Natural killer cell treated with Interleukin-12 subunit alpha and Interleukin-12 subunit beta and Interleukin-15 and Interleukin-18, amount 100 ng/mL, for 72 hours (primary cell): Measurements from ENCODE around the gene UHRF2. TPM values are rescaled to one million over a fixed set of nuclear protein-coding genes. Genes with fewer than 3 reads are reported as not detected.
"Not testable (repeated sequence)": the region's sequence is repeated elsewhere in the genome, so short reads cannot be mapped to it uniquely, and the experiment has no call there.

Experiments used
- ATAC-seq, 2 donors: fragments of 150-1000 bp; cut with Tn5 transposase in 1 of 2; sonication (Bioruptor Pico), chemical (Tn5 transposase) in 1 of 2; 2 replicates each; pipeline ENCODE4 v1.10.0; 2021
- DNase-seq: peaks from one replicate; pipeline ENCODE4 v3.0.0; 2022; ENCODE audit warnings: low spot score
- H3K27ac Mint-ChIP-seq, 2 donors: 1 replicate in 1 of 2; 2 replicates in 1 of 2; pipeline ENCODE4 v1.8.0; 2022; ENCODE audit warnings: mixed read lengths in 2 of 2, mild to moderate bottlenecking in 1 of 2, moderate library complexity in 1 of 2
- H3K27me3 Mint-ChIP-seq, 2 donors: 1 replicate in 1 of 2; 2 replicates in 1 of 2; pipeline ENCODE4 v1.8.0; 2022; ENCODE audit warnings: mixed read lengths in 2 of 2
- H3K36me3 Mint-ChIP-seq: one replicate; pipeline ENCODE4 v1.8.0; 2022; ENCODE audit warnings: mixed read lengths
- H3K4me1 Mint-ChIP-seq, 2 donors: 1 replicate in 1 of 2; 2 replicates in 1 of 2; pipeline ENCODE4 v1.8.0; 2022; ENCODE audit warnings: low read depth in 2 of 2, mixed read lengths in 2 of 2, mild to moderate bottlenecking in 1 of 2
- H3K4me3 Mint-ChIP-seq: one replicate; pipeline ENCODE4 v1.8.0; 2022; ENCODE audit warnings: mixed read lengths
- H3K9me3 Mint-ChIP-seq: 2 replicates; pipeline ENCODE4 v1.8.0; 2022; ENCODE audit warnings: mixed read lengths
- total RNA-seq, 2 donors: library from RNA; stranded (reverse); gene quantifications; one replicate each; pipeline ENCODE4 v1.2.3, GENCODE V29; 2022

The UHRF2 gene
- 100 to 1,000 TPM in 1 of 2 donors, 10 to 100 TPM in 1; 50.2 to 104 TPM for total RNA-seq

GRCh38 chr9:6412487-6413364 is at the start of gene UHRF2:
Gene UHRF2, plus strand, starts transcription at chr9:6413199. Its CDS starts 292 bp downstream, at chr9:6413491.
- ATAC-seq (peak; percentile 93 to 97), DNase-seq (peak; percentile 97)
- Mint-ChIP-seq H3K9me3 (no peaks in the 10 kb centered on the region), H3K27me3 (peaks cover 0 to 9% of the 10 kb centered on the region in 2 donors), H3K27ac (peak within 1 kb of the TSS; percentile 78 to 79), H3K36me3 (no peaks in the 10 kb centered on the region), H3K4me3 (peak within 1 kb of the TSS; percentile 87), H3K4me1 (peaks cover 17 to 26% of the 10 kb centered on the region in 2 donors)

- Mint-ChIP-seq H3K4me3 (no peak overlapping the region), H3K9me3 (no peaks in the 10 kb centered on the region), H3K27me3 (peaks cover 3 to 4% of the 10 kb centered on the region in 2 donors), H3K36me3 (no peaks in the 10 kb centered on the region), H3K4me1 (no peaks in the 10 kb centered on the region), H3K27ac (no peak overlapping the region)
- ATAC-seq (no peak), DNase-seq (no peak)
Measured at GRCh38 chr9:6367128-6367890, 45.7 kb upstream of the UHRF2 start.

- H3K36me3 Mint-ChIP-seq, result no peaks in the 10 kb centered on the region
- H3K4me3 Mint-ChIP-seq, result no peak overlapping the region
- no peaks in the 10 kb centered on the region for H3K9me3 Mint-ChIP-seq
- no peaks in the 10 kb centered on the region for H3K4me1 Mint-ChIP-seq
- H3K27ac Mint-ChIP-seq, result no peak overlapping the region
- H3K27me3 Mint-ChIP-seq, result peaks cover 3 to 4% of the 10 kb centered on the region in 2 donors
- DNase-seq (no peak), ATAC-seq (no peak)
Measured at GRCh38 chr9:6368831-6369230, 44.2 kb upstream of the UHRF2 start.

GRCh38 chr9:6381477-6382012 is 31.5 kb upstream of the UHRF2 start:
- H3K4me3 Mint-ChIP-seq, H3K4me1 Mint-ChIP-seq, ATAC-seq, H3K36me3 Mint-ChIP-seq, DNase-seq, H3K27ac Mint-ChIP-seq, H3K9me3 Mint-ChIP-seq: not testable (repeated sequence)
- H3K27me3 Mint-ChIP-seq, result peaks cover 8 to 16% of the 10 kb centered on the region in 2 donors

- H3K27ac Mint-ChIP-seq, result no peak overlapping the region
- no peak for DNase-seq
- H3K4me1 Mint-ChIP-seq, result no peaks in the 10 kb centered on the region
- no peaks in the 10 kb centered on the region for H3K36me3 Mint-ChIP-seq
- peaks cover 6 to 14% of the 10 kb centered on the region in 2 donors for H3K27me3 Mint-ChIP-seq
- no peak for ATAC-seq
- no peaks in the 10 kb centered on the region for H3K9me3 Mint-ChIP-seq
- H3K4me3 Mint-ChIP-seq, result no peak overlapping the region
Measured at GRCh38 chr9:6382681-6383080, 30.3 kb upstream of the UHRF2 start.

- no peak overlapping the region for H3K4me3 Mint-ChIP-seq
- no peak overlapping the region for H3K27ac Mint-ChIP-seq
- ATAC-seq (no peak), DNase-seq (no peak)
- no peaks in the 10 kb centered on the region for H3K36me3 Mint-ChIP-seq
- H3K9me3 Mint-ChIP-seq, result no peaks in the 10 kb centered on the region
- H3K4me1 Mint-ChIP-seq, result no peaks in the 10 kb centered on the region
- H3K27me3 Mint-ChIP-seq, result peaks cover 5 to 10% of the 10 kb centered on the region in 2 donors
Measured at GRCh38 chr9:6383551-6384225, 29.3 kb upstream of the UHRF2 start.

- DNase-seq (no peak), ATAC-seq (no peak)
- H3K27ac Mint-ChIP-seq, result no peak overlapping the region
- H3K27me3 Mint-ChIP-seq, result peaks cover 5% of the 10 kb centered on the region in 2 donors
- no peak overlapping the region for H3K4me3 Mint-ChIP-seq
- no peaks in the 10 kb centered on the region for H3K9me3 Mint-ChIP-seq
- no peaks in the 10 kb centered on the region for H3K36me3 Mint-ChIP-seq
- no peaks in the 10 kb centered on the region for H3K4me1 Mint-ChIP-seq
Measured at GRCh38 chr9:6384732-6385131, 28.3 kb upstream of the UHRF2 start.

GRCh38 chr9:6399071-6399470 is 13.9 kb upstream of the UHRF2 start:
- no peaks in the 10 kb centered on the region for H3K9me3 Mint-ChIP-seq
- no peak for DNase-seq
- H3K4me1 Mint-ChIP-seq, result no peaks in the 10 kb centered on the region
- H3K4me3 Mint-ChIP-seq, result no peak overlapping the region
- no peak overlapping the region for H3K27ac Mint-ChIP-seq
- ATAC-seq, result no peak
- H3K36me3 Mint-ChIP-seq, result no peaks in the 10 kb centered on the region
- H3K27me3 Mint-ChIP-seq, result peaks cover 0 to 2% of the 10 kb centered on the region in 2 donors

GRCh38 chr9:6405371-6405770 is 7.6 kb upstream of the UHRF2 start:
- H3K9me3 Mint-ChIP-seq, result no peaks in the 10 kb centered on the region
- no peak for ATAC-seq
- no peak overlapping the region for H3K4me3 Mint-ChIP-seq
- no peaks in the 10 kb centered on the region for H3K4me1 Mint-ChIP-seq
- DNase-seq, result no peak
- peaks cover 0 to 6% of the 10 kb centered on the region in 2 donors for H3K27me3 Mint-ChIP-seq
- no peaks in the 10 kb centered on the region for H3K36me3 Mint-ChIP-seq
- H3K27ac Mint-ChIP-seq, result no peak overlapping the region

- DNase-seq (no peak), ATAC-seq (no peak)
- no peak overlapping the region for H3K4me3 Mint-ChIP-seq
- no peaks in the 10 kb centered on the region for H3K4me1 Mint-ChIP-seq
- no peak overlapping the region for H3K27ac Mint-ChIP-seq
- H3K27me3 Mint-ChIP-seq, result peaks cover 0 to 9% of the 10 kb centered on the region in 2 donors
- no peaks in the 10 kb centered on the region for H3K9me3 Mint-ChIP-seq
- no peaks in the 10 kb centered on the region for H3K36me3 Mint-ChIP-seq
Measured at GRCh38 chr9:6407778-6408177, 5.2 kb upstream of the UHRF2 start.

- Mint-ChIP-seq H3K4me3 (no peak overlapping the region), H3K4me1 (no peaks in the 10 kb centered on the region), H3K9me3 (no peaks in the 10 kb centered on the region), H3K27ac (no peak overlapping the region), H3K36me3 (no peaks in the 10 kb centered on the region), H3K27me3 (peaks cover 0 to 9% of the 10 kb centered on the region in 2 donors)
- no peak for DNase-seq
- ATAC-seq, result no peak
Measured at GRCh38 chr9:6408320-6408719, 4.7 kb upstream of the UHRF2 start.

- ATAC-seq, result no peak
Measured at GRCh38 chr9:6409811-6410210, 3.2 kb upstream of the UHRF2 start.

GRCh38 chr9:6410633-6411032 is 2.4 kb upstream of the UHRF2 start:
- DNase-seq, result no peak
- no peak for ATAC-seq
- no peaks in the 10 kb centered on the region for H3K9me3 Mint-ChIP-seq

More at GRCh38 chr9:6409811-6410210, 3.2 kb upstream of the UHRF2 start:
- no peaks in the 10 kb centered on the region for H3K36me3 Mint-ChIP-seq
- DNase-seq, result no peak
- H3K4me3 Mint-ChIP-seq, result no peak overlapping the region
- peaks cover 0 to 9% of the 10 kb centered on the region in 2 donors for H3K27me3 Mint-ChIP-seq
- H3K4me1 Mint-ChIP-seq, result peaks cover 6% of the 10 kb centered on the region in 2 donors
- no peak overlapping the region for H3K27ac Mint-ChIP-seq
- H3K9me3 Mint-ChIP-seq, result no peaks in the 10 kb centered on the region

More at GRCh38 chr9:6410633-6411032, 2.4 kb upstream of the UHRF2 start:
- Mint-ChIP-seq H3K27ac (peak overlapping the region in 1 of 2 donors; percentile 79), H3K36me3 (no peaks in the 10 kb centered on the region), H3K27me3 (peaks cover 0 to 9% of the 10 kb centered on the region in 2 donors), H3K4me3 (no peak overlapping the region), H3K4me1 (peaks cover 7 to 11% of the 10 kb centered on the region in 2 donors)
